ENCODE results near the gene SLC22A16. TPM values are rescaled to one million over a fixed set of nuclear protein-coding genes. Genes with fewer than 3 reads are reported as not detected.

The SLC22A16 gene
- total and polyA plus RNA-seq, 2 donors (not counting 3 experiments of a cell fraction or from before 2014, with no cell fraction given) = not detected

DNA sequence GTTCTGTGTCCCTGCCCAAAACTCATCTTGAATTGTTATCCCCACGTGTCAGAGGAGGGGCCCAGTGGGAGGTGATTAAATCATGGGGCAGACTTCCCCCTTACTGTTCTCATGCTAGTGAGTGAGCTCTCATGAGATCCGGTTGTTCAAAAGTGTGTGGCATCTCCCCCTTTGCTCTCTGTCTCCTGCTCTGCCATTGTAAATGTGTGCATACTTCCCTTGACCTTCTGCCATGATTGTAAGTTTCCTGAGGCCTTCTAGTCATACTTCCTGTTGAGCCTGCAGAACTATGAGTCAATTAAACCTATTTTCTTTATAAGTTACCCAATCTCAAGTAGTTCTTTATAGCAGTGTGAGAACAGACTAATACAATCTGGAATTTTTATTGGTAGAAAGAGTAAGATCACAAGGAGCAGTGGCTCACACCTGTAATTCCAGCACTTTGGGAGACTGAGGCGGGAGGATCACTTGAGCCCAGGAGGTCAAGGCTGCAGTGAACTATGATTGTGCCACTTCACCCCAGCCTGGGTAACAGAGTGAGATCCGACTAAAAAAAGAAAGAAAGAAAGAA lies 47.1 kb upstream of the SLC22A16 start:
- TF ChIP-seq POLR2AphosphoS5 (IDR thresholded peaks at IDR 0.05; ENCODE audit: insufficient read depth, low read depth, low read length) (peak; percentile 36), MYC (IDR thresholded peaks at IDR 0.05; ENCODE audit: low read depth, low read length) (no peak), POLR2A (IDR thresholded peaks at IDR 0.05; ENCODE audit: low read depth, low read length) (no peak), JUN (IDR thresholded peaks at IDR 0.05; ENCODE audit: borderline replicate concordance, insufficient read depth, insufficient read length, low read depth) (peak; percentile 53), FOS (IDR thresholded peaks at IDR 0.05; ENCODE audit: borderline replicate concordance, insufficient read depth, low read length) (peak; percentile 54), GATA2 (IDR thresholded peaks at IDR 0.05; ENCODE audit: insufficient read depth, insufficient read length, low read depth, low read length) (no peak)
- peaks cover 11% of the 10 kb centered on the region for H3K4me1 ChIP-seq (ENCODE audit: control insufficient read depth, extremely low read depth, insufficient read depth, low read length)
- H3K27me3 ChIP-seq (ENCODE audit: control insufficient read depth in 2 of 2, insufficient read depth in 2 of 2, low read length in 2 of 2) = peaks cover 5 to 14% of the 10 kb centered on the region in 2 experiments
- peak; percentile 60 for DNase-seq (ENCODE audit: low read depth, low spot score)
- POLR2A ChIA-PET = no interaction called here
- H3K27ac ChIP-seq (ENCODE audit: insufficient read depth, low read depth, low read length) = no peak overlapping the region
- H4K20me1 ChIP-seq (replicated peaks; ENCODE audit: control insufficient read depth, extremely low read depth, insufficient read depth, low read length) = no peaks in the 10 kb centered on the region
- peak; percentile 4 for FAIRE-seq
- dilution Hi-C loops (cut with MboI; ENCODE audit: extremely low pct_ligation_motif_present, low sequenced_read_pairs) (no loop called here), intact Hi-C loops (cut with micrococcal nuclease) (no loop called here)
- H3K36me3 ChIP-seq (ENCODE audit: control insufficient read depth in 2 of 2, extremely low read depth in 1 of 2, insufficient read depth in 2 of 2, low read length in 2 of 2) = no peaks in the 10 kb centered on the region
- H3K79me2 ChIP-seq (ENCODE audit: control insufficient read depth, insufficient read depth, low read length) = no peaks in the 10 kb centered on the region
- no peak overlapping the region for H3K4me3 ChIP-seq (replicated peaks in 1 of 3; ENCODE audit: insufficient read depth in 1 of 3, low read depth in 1 of 3, low read length in 3 of 3)
- no TSS peak for BruUV-seq (replicated peaks)
- no peak overlapping the region for H3K9ac ChIP-seq (replicated peaks; ENCODE audit: extremely low read depth, insufficient read depth, low read length)
- H3K9me1 ChIP-seq (replicated peaks; ENCODE audit: control insufficient read depth, extremely low read depth, insufficient read depth, low read length) = no peaks in the 10 kb centered on the region
- no peak overlapping the region for H2AFZ ChIP-seq (ENCODE audit: low read depth, low read length)
- H3K4me2 ChIP-seq (ENCODE audit: insufficient read depth, low read length) = no peak overlapping the region
- no peaks in the 10 kb centered on the region for H3K9me3 ChIP-seq (replicated peaks; ENCODE audit: control insufficient read depth, insufficient read depth, low read length)
- CTCF ChIA-PET = no interaction called here

DNA sequence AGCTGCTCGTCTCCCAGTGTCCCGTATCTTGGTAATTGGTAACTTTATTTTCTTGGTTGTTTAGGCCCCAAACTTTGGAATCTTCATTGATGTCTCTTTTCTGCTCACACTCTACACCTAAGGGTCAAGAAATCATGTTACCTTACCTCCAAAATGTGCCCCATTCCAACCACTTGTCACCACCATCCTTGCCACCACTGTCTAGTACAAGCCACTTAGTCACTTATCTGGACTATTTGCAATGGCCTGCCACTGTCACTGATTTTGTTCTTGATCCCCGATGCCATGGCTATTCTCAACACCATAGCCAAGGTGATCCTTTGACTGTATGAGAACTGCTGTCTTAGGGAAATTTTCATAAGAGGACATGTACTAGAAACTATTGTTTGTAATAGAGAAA lies 46.0 kb upstream of the SLC22A16 start:
- intact Hi-C loops (cut with micrococcal nuclease) (no loop called here), dilution Hi-C loops (cut with MboI; ENCODE audit: extremely low pct_ligation_motif_present, low sequenced_read_pairs) (no loop called here)
- Histone ChIP-seq H3K9ac (replicated peaks; ENCODE audit: extremely low read depth, insufficient read depth, low read length) (no peak overlapping the region), H3K9me3 (replicated peaks; ENCODE audit: control insufficient read depth, insufficient read depth, low read length) (no peaks in the 10 kb centered on the region), H3K27ac (ENCODE audit: insufficient read depth, low read depth, low read length) (no peak overlapping the region), H3K36me3 (ENCODE audit: control insufficient read depth in 2 of 2, extremely low read depth in 1 of 2, insufficient read depth in 2 of 2, low read length in 2 of 2) (no peaks in the 10 kb centered on the region), H3K27me3 (ENCODE audit: control insufficient read depth in 2 of 2, insufficient read depth in 2 of 2, low read length in 2 of 2) (peaks cover 8 to 19% of the 10 kb centered on the region in 2 experiments), H3K9me1 (replicated peaks; ENCODE audit: control insufficient read depth, extremely low read depth, insufficient read depth, low read length) (no peaks in the 10 kb centered on the region), H3K4me1 (ENCODE audit: control insufficient read depth, extremely low read depth, insufficient read depth, low read length) (peaks cover 4% of the 10 kb centered on the region), H3K4me3 (replicated peaks in 1 of 3; ENCODE audit: insufficient read depth in 1 of 3, low read depth in 1 of 3, low read length in 3 of 3) (no peak overlapping the region), H2AFZ (ENCODE audit: low read depth, low read length) (no peak overlapping the region), H3K79me2 (ENCODE audit: control insufficient read depth, insufficient read depth, low read length) (no peaks in the 10 kb centered on the region), H4K20me1 (replicated peaks; ENCODE audit: control insufficient read depth, extremely low read depth, insufficient read depth, low read length) (no peaks in the 10 kb centered on the region), H3K4me2 (ENCODE audit: insufficient read depth, low read length) (no peak overlapping the region)
- ChIA-PET POLR2A (no interaction called here), CTCF (no interaction called here)
- no peak for TF ChIP-seq POLR2A (IDR thresholded peaks at IDR 0.05; ENCODE audit: low read depth, low read length)
- TF ChIP-seq GATA2 (IDR thresholded peaks at IDR 0.05; ENCODE audit: insufficient read depth, insufficient read length, low read depth, low read length) = no peak
- TF ChIP-seq, protein P1, sequence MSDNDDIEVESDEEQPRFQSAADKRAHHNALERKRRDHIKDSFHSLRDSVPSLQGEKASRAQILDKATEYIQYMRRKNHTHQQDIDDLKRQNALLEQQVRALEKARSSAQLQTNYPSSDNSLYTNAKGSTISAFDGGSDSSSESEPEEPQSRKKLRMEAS (IDR thresholded peaks at IDR 0.05; ENCODE audit: insufficient read depth, insufficient read length) = no peak
- TF ChIP-seq POLR2AphosphoS5 (IDR thresholded peaks at IDR 0.05; ENCODE audit: insufficient read depth, low read depth, low read length) = no peak
- TF ChIP-seq FOS (IDR thresholded peaks at IDR 0.05; ENCODE audit: borderline replicate concordance, insufficient read depth, low read length) = no peak
- TF ChIP-seq EZH2 (IDR thresholded peaks at IDR 0.05; ENCODE audit: borderline replicate concordance, low read depth, low read length, severe bottlenecking) = no peak
- TF ChIP-seq, protein P2, sequence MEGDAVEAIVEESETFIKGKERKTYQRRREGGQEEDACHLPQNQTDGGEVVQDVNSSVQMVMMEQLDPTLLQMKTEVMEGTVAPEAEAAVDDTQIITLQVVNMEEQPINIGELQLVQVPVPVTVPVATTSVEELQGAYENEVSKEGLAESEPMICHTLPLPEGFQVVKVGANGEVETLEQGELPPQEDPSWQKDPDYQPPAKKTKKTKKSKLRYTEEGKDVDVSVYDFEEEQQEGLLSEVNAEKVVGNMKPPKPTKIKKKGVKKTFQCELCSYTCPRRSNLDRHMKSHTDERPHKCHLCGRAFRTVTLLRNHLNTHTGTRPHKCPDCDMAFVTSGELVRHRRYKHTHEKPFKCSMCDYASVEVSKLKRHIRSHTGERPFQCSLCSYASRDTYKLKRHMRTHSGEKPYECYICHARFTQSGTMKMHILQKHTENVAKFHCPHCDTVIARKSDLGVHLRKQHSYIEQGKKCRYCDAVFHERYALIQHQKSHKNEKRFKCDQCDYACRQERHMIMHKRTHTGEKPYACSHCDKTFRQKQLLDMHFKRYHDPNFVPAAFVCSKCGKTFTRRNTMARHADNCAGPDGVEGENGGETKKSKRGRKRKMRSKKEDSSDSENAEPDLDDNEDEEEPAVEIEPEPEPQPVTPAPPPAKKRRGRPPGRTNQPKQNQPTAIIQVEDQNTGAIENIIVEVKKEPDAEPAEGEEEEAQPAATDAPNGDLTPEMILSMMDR (IDR thresholded peaks at IDR 0.05; ENCODE audit: extremely low read depth in 1 of 2, insufficient read depth in 1 of 2, low read depth in 1 of 2, low read length in 2 of 2) = no peak
- no peak for TF ChIP-seq MYC (IDR thresholded peaks at IDR 0.05; ENCODE audit: low read depth, low read length)
- TF ChIP-seq JUN (IDR thresholded peaks at IDR 0.05; ENCODE audit: borderline replicate concordance, insufficient read depth, insufficient read length, low read depth) = no peak
- no peak for FAIRE-seq
- BruUV-seq (replicated peaks) = no TSS peak
- no peak for DNase-seq (ENCODE audit: low read depth, low spot score)
